Measurements from ENCODE around the gene MFSD6L.

MFSD6L gene, protein sequence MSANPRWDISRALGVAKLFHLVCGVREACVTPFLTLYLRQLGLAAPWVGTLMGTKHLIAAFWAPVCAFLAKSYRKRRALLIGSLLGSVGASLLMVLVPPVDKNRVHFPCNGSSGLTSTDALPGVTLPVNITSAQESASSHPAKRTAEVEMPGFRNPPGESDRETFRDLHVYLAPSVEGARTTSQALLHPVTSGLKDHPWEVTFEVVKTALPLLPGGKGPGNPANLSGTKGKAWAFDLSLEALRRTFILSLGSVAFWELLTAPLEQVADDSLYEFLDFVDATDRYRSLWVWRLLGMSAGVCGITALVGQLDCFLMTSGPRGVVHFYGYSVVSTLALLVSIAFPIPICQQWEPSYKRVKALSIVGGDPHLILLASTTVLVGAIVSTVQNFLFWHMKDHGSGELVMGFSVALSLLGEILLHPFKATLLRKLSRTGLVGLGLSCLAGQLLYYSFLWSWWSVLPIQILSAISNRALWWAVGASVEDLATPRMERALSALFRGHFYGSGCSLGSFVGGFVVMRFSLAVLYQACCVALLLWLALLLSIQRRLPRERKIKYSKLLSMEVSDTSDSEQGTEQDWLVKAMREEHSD
- total RNA-seq, result 0 to 0.15 (median 0) reads per million in 4 donors

GRCh38 chr17:8798846-8799569 lies at the start of gene MFSD6L:
MFSD6L (minus strand) TSS chr17:8799365; CDS start chr17:8799120, 245 bp downstream.
- no peak for DNase-seq

DNA sequence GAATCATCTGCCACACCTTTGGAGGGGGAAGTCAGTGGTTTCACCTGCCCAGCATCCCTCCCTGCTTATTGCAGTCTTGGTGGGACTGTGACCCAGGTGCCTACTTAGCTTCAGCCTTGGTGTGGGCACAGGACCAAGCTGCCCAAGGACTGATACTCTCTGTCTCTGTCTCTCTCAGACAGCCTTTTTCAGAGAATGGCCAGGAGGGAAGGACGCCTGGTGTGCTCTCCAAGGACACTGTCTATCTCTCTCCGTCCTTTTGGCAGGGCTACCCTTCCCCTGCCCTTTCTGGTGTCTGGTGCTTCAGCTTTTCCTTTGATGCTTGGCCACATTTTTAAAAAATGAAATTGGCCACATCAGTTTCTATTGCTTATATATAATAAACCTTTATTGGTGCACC lies 48.7 kb upstream of the MFSD6L start:
- DNase-seq, result no peak

- no peak for DNase-seq
These were observed 47.6 kb upstream of the MFSD6L start for GRCh38 chr17:8846768-8847211.

DNA sequence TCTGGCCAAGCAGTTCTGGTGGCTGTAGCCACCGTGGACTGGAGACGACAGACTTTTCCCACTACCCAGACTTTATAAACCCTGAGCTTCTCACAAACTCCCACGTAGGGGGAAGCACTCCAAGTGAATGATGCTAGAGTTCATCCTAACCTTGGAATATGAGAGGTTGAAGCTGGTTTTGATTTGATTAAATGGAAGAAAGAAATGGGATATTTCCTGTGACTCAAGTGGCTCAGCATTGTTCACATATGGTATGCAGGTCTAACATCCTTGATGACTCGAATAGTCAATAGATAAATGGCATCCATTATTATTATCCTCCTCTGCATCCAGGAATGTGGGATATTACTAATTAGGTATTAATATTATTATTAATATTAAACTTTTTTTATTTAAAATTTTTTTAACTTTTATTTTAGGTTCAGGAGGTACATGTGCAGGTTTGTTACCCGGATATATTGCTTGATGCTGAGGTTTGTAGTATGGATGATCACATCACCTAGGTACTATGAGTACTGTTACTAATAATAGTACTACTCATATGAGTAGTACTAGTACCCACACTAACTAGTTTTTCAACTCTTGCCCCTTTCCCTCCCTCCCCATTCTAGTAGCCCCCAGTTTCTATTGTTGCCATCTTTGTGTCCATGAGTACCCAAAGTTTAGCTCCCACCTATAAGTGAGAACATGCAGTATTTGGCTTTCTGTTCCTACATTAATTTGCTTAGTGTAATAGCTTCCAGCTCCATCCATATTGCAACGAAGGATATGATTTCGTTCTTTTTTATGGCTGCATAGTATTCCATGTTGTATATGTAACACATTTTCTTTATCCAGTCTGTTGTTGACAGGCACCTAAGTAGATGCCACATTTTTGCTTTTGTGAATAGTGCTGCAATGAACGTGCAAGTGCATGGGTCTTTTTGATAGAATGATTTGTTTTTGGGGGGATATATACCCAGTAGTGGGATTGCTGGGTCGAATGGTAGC lies 45.4 kb upstream of the MFSD6L start:
- no peak for DNase-seq

GRCh38 chr17:8843344-8843743 lies 44.2 kb upstream of the MFSD6L start:
- DNase-seq, result no peak

GRCh38 chr17:8841844-8842243 lies 42.7 kb upstream of the MFSD6L start:
- DNase-seq, result no peak

DNA sequence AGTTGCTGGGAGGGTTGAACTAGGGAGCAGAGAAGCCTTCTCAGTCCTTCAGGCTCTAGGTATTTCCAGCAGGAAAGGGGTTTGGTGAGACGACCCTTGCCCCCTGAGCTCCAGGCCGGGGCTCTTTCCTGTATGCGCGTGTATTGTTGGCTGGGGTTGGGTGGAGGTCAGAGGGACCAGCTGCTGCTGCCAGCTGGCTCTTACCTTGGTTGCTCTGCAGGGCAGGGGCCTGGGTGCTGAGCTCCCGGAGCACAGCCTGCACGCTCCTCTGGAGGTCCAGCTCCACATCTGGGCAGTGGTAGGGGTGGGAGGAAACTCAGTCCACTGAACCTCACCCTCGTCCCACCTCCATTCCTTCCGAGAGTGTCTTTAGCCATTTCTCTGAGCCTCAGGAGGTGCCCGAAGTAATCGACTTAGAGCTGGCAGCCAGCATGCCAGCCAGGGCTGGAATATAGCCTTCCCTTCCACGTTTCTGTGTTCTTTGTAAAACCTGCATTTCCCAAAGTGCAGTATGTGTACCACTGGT lies 40.3 kb upstream of the MFSD6L start:
- no peak for DNase-seq

GRCh38 chr17:8838551-8839095 lies 39.5 kb upstream of the MFSD6L start:
- no peak for DNase-seq

- no peak for DNase-seq
These were observed 38.5 kb upstream of the MFSD6L start for GRCh38 chr17:8837563-8838075.

DNA sequence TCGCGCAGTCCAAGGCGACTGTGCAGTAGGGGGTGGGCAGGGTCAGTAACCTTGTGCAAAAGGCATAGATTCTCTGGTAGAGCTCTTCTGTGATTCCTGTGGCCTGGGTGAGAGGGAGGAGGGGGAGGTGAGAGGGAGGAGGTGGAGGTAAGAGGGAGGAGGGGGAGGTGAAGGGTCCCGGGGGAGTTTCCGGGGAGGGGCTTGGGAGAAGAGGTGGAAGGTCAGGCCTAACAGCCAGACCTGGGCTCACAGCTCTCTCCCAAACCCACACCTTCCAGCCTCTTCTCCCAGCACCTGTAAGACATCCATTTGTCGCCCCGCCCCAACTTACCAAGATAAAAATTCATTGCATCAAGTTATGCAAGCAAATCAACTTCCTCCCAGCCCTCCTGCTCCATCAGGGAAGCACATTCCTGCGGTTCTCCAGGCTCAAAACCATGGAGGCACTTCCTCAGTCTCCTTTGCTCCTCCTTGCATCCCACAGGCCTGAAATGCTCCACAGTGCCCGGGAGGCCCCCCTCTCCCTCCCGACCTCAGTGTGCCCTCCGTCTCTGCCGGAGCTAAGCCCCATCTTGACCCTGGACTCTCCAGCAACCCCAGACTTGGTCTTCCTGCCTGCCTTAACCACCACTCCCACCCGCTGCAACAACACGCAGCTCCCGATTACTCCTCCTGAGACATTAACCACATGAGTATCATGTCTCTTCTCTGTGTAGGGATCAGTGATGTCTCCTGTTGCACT lies 37.8 kb upstream of the MFSD6L start:
- no peak for DNase-seq

DNA sequence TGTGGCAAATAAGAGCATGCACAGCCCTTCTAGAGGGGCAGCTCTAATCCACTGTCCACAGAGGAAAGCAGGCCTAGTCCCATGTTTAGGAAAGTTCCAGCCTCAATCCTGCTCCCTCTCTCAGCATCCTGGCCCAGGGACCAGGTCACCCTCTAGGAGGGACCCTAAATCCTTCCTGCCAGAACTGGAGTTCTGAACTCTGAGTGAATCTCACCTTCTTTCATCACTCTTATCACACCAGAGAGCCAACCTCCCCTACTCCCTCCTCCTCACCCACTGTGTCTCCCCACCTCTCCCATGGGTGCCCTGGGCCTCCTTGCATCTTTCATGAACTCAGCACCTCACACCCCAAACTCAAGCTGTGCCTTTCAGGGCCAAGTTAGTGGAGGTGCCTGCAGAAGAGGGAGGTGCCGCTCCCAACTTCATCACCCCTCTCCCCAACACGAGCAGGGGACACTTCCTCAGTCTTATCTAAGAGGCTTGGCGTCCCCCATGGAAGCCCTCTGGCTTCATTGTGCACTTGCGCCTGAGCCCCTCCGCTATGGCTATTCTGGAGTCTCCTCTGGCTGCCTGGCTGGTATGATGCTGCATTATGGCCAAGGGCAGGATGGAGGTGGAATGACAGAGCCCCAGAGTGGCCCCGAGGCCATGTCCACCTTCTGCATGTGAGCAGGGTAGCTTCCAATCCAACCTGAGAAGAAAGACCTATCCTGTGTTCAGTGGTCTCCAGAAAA lies 36.6 kb upstream of the MFSD6L start:
- no peak for DNase-seq

GRCh38 chr17:8835106-8835505 lies 35.9 kb upstream of the MFSD6L start:
- DNase-seq, result no peak

- DNase-seq, result no peak
These were observed 33.7 kb upstream of the MFSD6L start for GRCh38 chr17:8832711-8833352.

- DNase-seq, result no peak
These were observed 32.2 kb upstream of the MFSD6L start for GRCh38 chr17:8831234-8831849.

DNA sequence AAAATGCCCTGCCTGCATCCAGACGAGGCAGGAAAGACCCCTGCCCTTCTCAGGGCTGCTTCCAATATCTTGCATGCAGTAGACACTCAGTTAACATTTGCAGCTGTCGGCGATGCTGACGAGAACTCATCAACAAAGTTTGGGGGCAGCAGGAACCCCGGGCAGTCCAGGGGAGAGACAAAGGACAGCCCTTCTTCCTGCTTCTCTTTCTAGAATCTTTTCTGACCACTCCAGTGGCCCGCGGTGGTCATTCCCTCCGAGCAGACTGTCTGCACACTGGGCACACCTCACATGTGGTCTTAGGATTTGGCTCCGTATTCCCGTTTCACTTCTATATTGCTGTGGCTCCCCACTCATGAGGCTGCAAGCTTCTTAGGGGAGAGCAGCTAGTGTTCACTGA lies 31.0 kb upstream of the MFSD6L start:
- no peak for DNase-seq

- DNase-seq, result no peak
These were observed 30.1 kb upstream of the MFSD6L start for GRCh38 chr17:8829036-8829941.

DNA sequence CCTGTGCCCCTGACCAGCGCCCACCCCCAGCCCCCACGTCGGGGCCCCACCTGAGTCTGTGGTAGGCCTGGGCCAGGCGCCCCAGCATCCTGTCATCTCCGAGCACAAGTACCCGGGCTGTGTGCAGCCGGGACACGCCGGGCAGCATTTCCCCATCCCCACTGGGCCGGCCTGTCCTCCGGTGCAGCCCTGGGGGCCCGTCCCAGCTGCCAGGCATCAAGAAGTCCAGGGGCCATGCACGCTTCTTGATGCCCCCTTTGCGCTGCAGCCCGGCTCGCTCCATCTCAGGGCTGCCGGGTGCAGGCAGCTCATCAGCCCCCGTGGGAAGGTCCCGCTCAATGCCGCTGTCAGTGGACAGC lies 29.3 kb upstream of the MFSD6L start:
- DNase-seq, result no peak

DNA sequence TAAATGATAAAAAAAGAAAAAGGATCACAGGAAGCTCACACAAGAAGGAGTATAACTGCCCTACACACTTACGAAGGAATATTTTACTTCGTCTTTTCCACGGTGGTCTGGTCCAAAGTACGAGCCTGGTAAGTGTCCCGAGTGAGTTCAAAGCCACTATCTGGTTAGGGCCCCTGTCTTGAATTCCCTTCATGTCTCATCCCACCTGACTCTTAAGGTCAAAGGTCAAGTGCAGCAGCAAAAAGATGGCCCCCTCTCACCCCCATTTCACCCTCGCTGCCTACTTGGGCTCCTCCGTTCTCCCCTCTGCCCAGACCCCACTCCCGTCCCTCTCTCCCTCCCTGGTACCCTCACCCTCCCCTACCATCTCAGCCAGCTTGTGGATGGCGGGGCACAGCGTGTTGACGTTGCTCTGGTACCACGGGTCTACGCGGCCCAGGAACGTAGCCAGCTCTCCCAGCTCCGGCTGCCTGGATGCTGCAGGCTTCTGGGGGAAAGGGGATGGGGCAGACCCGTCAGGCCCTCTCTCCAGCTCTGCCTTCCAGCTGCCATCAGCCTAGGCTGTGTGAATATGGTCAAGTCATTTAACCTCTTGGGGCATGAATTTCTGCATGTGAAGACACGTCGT lies 27.8 kb upstream of the MFSD6L start:
- no peak for DNase-seq

Measured in T-helper 1 cell (primary cell).